Fibroblast of lung (primary cell): Measurements from ENCODE around the gene BMS1. TPM values are rescaled to one million over a fixed set of nuclear protein-coding genes. Genes with fewer than 3 reads are reported as not detected.
"Not testable (repeated sequence)": the region's sequence is repeated elsewhere in the genome, so short reads cannot be mapped to it uniquely, and the experiment has no call there.

Source experiments
- DNase-seq, 2 donors: peaks; one replicate each; pipeline versions ENCODE4 v3.0.0 to v3.0.0-alpha.2; 2010; ENCODE audit warnings: low read depth in 2 of 2
- H2AFZ ChIP-seq: 2 replicates; pipeline ENCODE4 v1.5.1; 2012; ENCODE audit warnings: low read length, control low read depth, inconsistent platforms
- H3K27ac ChIP-seq: 2 replicates; pipeline ENCODE4 v1.5.1; 2011; ENCODE audit warnings: low read length, control low read depth; ENCODE audit not compliant: insufficient read depth
- H3K27me3 ChIP-seq: 2 replicates; pipeline ENCODE4 v1.5.1; 2011; ENCODE audit warnings: mild to moderate bottlenecking, low read length; ENCODE audit not compliant: control insufficient read depth, insufficient read depth
- H3K36me3 ChIP-seq: 2 replicates; pipeline ENCODE4 v1.5.1; 2011; ENCODE audit warnings: low read length; ENCODE audit not compliant: control insufficient read depth, insufficient read depth
- H3K4me1 ChIP-seq: 2 replicates; pipeline ENCODE4 v1.5.1; 2011; ENCODE audit warnings: low read length; ENCODE audit not compliant: control insufficient read depth, insufficient read depth; ENCODE audit errors: extremely low read depth
- H3K4me2 ChIP-seq: 2 replicates; pipeline ENCODE4 v1.5.1; 2011; ENCODE audit warnings: low read length, control low read depth; ENCODE audit not compliant: insufficient read depth; ENCODE audit errors: extremely low read depth
- H3K4me3 ChIP-seq, 4 experiments: fragments of 200-600 bp in 1 of 4; sonication (generic) in 1 of 4; replicated peaks in 1 of 4; 2 replicates each; pipeline ENCODE4 v1.5.1; 2011 to 2016; ENCODE audit warnings: low read length in 4 of 4, low read depth in 3 of 4, mild to moderate bottlenecking in 3 of 4, control low read depth in 2 of 4, inconsistent platforms in 1 of 4, mixed read lengths in 1 of 4; ENCODE audit not compliant: insufficient read depth in 1 of 4; ENCODE audit errors: control extremely low read depth in 1 of 4
- H3K79me2 ChIP-seq: 2 replicates; pipeline ENCODE4 v1.5.1; 2012; ENCODE audit warnings: mild to moderate bottlenecking, low read length, inconsistent platforms; ENCODE audit not compliant: control insufficient read depth, insufficient read depth
- H3K9ac ChIP-seq: 2 replicates; pipeline ENCODE4 v1.5.1; 2011; ENCODE audit warnings: mild to moderate bottlenecking, low read length, control low read depth; ENCODE audit not compliant: insufficient read depth
- H3K9me3 ChIP-seq: 2 replicates; pipeline ENCODE4 v1.5.1; 2012; ENCODE audit warnings: low read depth, low read length; ENCODE audit not compliant: control insufficient read depth, insufficient read depth
- H4K20me1 ChIP-seq: 2 replicates; pipeline ENCODE4 v1.5.1; 2011; ENCODE audit warnings: low read length; ENCODE audit not compliant: control insufficient read depth, insufficient read depth; ENCODE audit errors: extremely low read depth
- CTCF ChIP-seq, 2 donors: IDR thresholded peaks in 1 of 2; conservative IDR thresholded peaks in 1 of 2; 1 replicate in 1 of 2; 2 replicates in 1 of 2; pipeline ENCODE4 v1.5.1; 2011 to 2012; ENCODE audit warnings: low read length in 2 of 2, control low read depth in 1 of 2, inconsistent platforms in 1 of 2, low read depth in 1 of 2, mild to moderate bottlenecking in 1 of 2
- EZH2 ChIP-seq: IDR thresholded peaks from 2 replicates; pipeline ENCODE4 v1.5.1; 2012; ENCODE audit warnings: low read length, control low read depth, mild to moderate bottlenecking; ENCODE audit errors: missing control alignments
- polyA plus RNA-seq, 2 donors: library from polyadenylated mRNA; depleted of rRNA in 1 of 2; stranded (reverse) in 1 of 2; unstranded in 1 of 2; fragments of >200 nt; gene quantifications; 2 replicates each; pipeline ENCODE4 v1.2.1, GENCODE V29; 2011 to 2012; ENCODE audit warnings: missing spikeins in 1 of 2
- total RNA-seq: library from RNA; depleted of rRNA; stranded (reverse); fragments of >200 nt; gene quantifications from 2 replicates; pipeline ENCODE4 v1.2.1, GENCODE V29; 2014

The BMS1 gene
- total and polyA plus RNA-seq, 2 donors (not counting 1 experiment from before 2014, with no cell fraction given) = 6.4 to 13.9 TPM

GRCh38 chr10:42850931-42851330 is 68.3 kb downstream of the BMS1 start:
- no peak overlapping the region for H2AFZ ChIP-seq

GRCh38 chr10:42859256-42859655 is 76.7 kb downstream of the BMS1 start:
- Histone ChIP-seq H3K79me2 (no peaks in the 10 kb centered on the region), H3K36me3 (no peaks in the 10 kb centered on the region), H3K9me3 (no peaks in the 10 kb centered on the region), H3K9ac (no peak overlapping the region), H3K27me3 (peaks cover 2% of the 10 kb centered on the region), H3K4me3 (no peak overlapping the region), H3K4me1 (no peaks in the 10 kb centered on the region), H4K20me1 (no peaks in the 10 kb centered on the region), H3K27ac (no peak overlapping the region), H2AFZ (no peak overlapping the region), H3K4me2 (no peak overlapping the region)
- TF ChIP-seq CTCF (conservative IDR thresholded peaks at IDR 0.05 in 1 of 2, IDR thresholded peaks at IDR 0.05 in 1 of 2; ENCODE audit: low read depth in 1 of 2, low read length in 2 of 2) (no peak), EZH2 (no peak)
- no peak for DNase-seq

More at GRCh38 chr10:42850931-42851330, 68.3 kb downstream of the BMS1 start:
- H3K9ac ChIP-seq = no peak overlapping the region
- H3K9me3 ChIP-seq = no peaks in the 10 kb centered on the region
- no peaks in the 10 kb centered on the region for H3K36me3 ChIP-seq
- no peak overlapping the region for H3K4me2 ChIP-seq
- TF ChIP-seq EZH2 (no peak), CTCF (conservative IDR thresholded peaks at IDR 0.05 in 1 of 2, IDR thresholded peaks at IDR 0.05 in 1 of 2; ENCODE audit: low read depth in 1 of 2, low read length in 2 of 2) (no peak)
- H3K4me3 ChIP-seq = no peak overlapping the region
- no peak for DNase-seq
- no peaks in the 10 kb centered on the region for H3K4me1 ChIP-seq
- no peaks in the 10 kb centered on the region for H3K27me3 ChIP-seq
- H3K79me2 ChIP-seq = no peaks in the 10 kb centered on the region
- no peaks in the 10 kb centered on the region for H4K20me1 ChIP-seq
- H3K27ac ChIP-seq = no peak overlapping the region

- not testable (repeated sequence) for H3K4me3 ChIP-seq, H3K9ac ChIP-seq, H3K79me2 ChIP-seq, H3K9me3 ChIP-seq, H3K4me2 ChIP-seq, H2AFZ ChIP-seq, DNase-seq, H4K20me1 ChIP-seq, H3K27me3 ChIP-seq, H3K4me1 ChIP-seq, H3K36me3 ChIP-seq, H3K27ac ChIP-seq
These were observed 77.4 kb downstream of the BMS1 start for GRCh38 chr10:42860016-42860415.

- not testable (repeated sequence) for H3K9ac ChIP-seq, DNase-seq, H3K9me3 ChIP-seq, H3K4me2 ChIP-seq, H3K27ac ChIP-seq, H2AFZ ChIP-seq, H3K79me2 ChIP-seq, H3K4me3 ChIP-seq, H3K27me3 ChIP-seq, H3K4me1 ChIP-seq, H3K36me3 ChIP-seq, H4K20me1 ChIP-seq
These were observed 80.2 kb downstream of the BMS1 start for GRCh38 chr10:42862801-42863200.
